ENCODE data around the gene MLPH. TPM values are rescaled to one million over a fixed set of nuclear protein-coding genes. Genes with fewer than 3 reads are reported as not detected.

The MLPH gene
- total and polyA plus RNA-seq, 4 donors, result 2.3 to 10.1 (median 3.9) TPM

DNA sequence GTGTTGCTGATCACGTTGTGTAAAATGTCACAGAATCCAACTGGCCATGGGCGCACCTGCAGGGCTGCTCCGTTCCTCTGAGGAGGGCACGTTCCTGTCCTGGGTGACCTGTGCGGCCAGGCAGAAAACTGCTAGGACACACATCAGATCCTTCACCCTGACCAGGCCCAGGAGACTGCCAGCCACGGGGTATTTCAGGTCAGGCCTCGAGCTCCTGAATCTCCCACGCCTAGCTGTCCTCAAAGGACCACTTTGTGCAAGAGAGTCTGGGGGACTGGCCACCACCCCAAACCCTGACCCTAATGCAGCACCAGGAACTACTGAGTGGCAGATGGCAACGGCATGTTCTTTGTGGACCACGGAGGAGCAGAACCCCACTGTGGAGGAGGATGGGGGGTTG is 90.4 kb downstream of the MLPH start:
- no peak overlapping the region for H3K4me3 ChIP-seq (ENCODE audit: low read length in 2 of 2)
- H3K27me3 ChIP-seq (ENCODE audit: control insufficient read depth in 1 of 2, insufficient read depth in 2 of 2, low read length in 1 of 2), result no peaks in the 10 kb centered on the region
- no peak overlapping the region for H3K27ac ChIP-seq (ENCODE audit: low read depth in 1 of 2, low read length in 2 of 2)
- peak; percentile 39 to 55 for DNase-seq
- no peaks in the 10 kb centered on the region for H3K36me3 ChIP-seq (ENCODE audit: control insufficient read depth in 1 of 2, insufficient read depth in 2 of 2, low read length in 1 of 2)
- ATAC-seq (ENCODE audit: low FRiP score), result no peak
- no peaks in the 10 kb centered on the region for H3K9me3 ChIP-seq (ENCODE audit: control insufficient read depth, low read length)
- H3K4me1 ChIP-seq (ENCODE audit: control insufficient read depth in 1 of 2, insufficient read depth in 2 of 2, low read length in 2 of 2), result no peaks in the 10 kb centered on the region
- 94 to 95% methylated on average over 10 of the region's 10 CpGs for WGBS, 2 donors
- intact Hi-C loops (cut with DNase I), result loop anchor here (5.0 to 10.0 kb wide), 2 partner anchors 423 to 425 kb away; no protein-coding TSS in a partner anchor

- intact Hi-C loops (cut with DNase I), result loop anchor here (5.0 to 10.0 kb wide), 2 partner anchors 423 to 426 kb away; no protein-coding TSS in a partner anchor
- 92 to 96% methylated on average over 26 of the region's 26 CpGs for WGBS, 2 donors
- H3K4me1 ChIP-seq (ENCODE audit: control insufficient read depth in 1 of 2, insufficient read depth in 2 of 2, low read length in 2 of 2), result no peaks in the 10 kb centered on the region
- H3K27me3 ChIP-seq (ENCODE audit: control insufficient read depth in 1 of 2, insufficient read depth in 2 of 2, low read length in 1 of 2), result no peaks in the 10 kb centered on the region
- no peak overlapping the region for H3K4me3 ChIP-seq (ENCODE audit: low read length in 2 of 2)
- no peaks in the 10 kb centered on the region for H3K9me3 ChIP-seq (ENCODE audit: control insufficient read depth, low read length)
- ATAC-seq (ENCODE audit: low FRiP score) (no peak), DNase-seq (peak; percentile 40 to 72)
- no peak overlapping the region for H3K27ac ChIP-seq (ENCODE audit: low read depth in 1 of 2, low read length in 2 of 2)
- H3K36me3 ChIP-seq (ENCODE audit: control insufficient read depth in 1 of 2, insufficient read depth in 2 of 2, low read length in 1 of 2), result no peaks in the 10 kb centered on the region
These were observed 91.2 kb downstream of the MLPH start for GRCh38 chr2:237577956-237578870.

GRCh38 chr2:237581326-237581725 is 94.3 kb downstream of the MLPH start:
- no peaks in the 10 kb centered on the region for H3K27me3 ChIP-seq (ENCODE audit: control insufficient read depth in 1 of 2, insufficient read depth in 2 of 2, low read length in 1 of 2)
- no peak for ATAC-seq (ENCODE audit: low FRiP score)
- DNase-seq, result peak in 1 of 2 donors; percentile 67
- H3K27ac ChIP-seq (ENCODE audit: low read depth in 1 of 2, low read length in 2 of 2), result peak overlapping the region in 1 of 2 donors; percentile 29
- no peaks in the 10 kb centered on the region for H3K36me3 ChIP-seq (ENCODE audit: control insufficient read depth in 1 of 2, insufficient read depth in 2 of 2, low read length in 1 of 2)
- no peak overlapping the region for H3K4me3 ChIP-seq (ENCODE audit: low read length in 2 of 2)
- intact Hi-C loops (cut with DNase I), result loop anchor here (2.0 to 5.0 kb wide), 2 partner anchors 161 to 163 kb away; no protein-coding TSS in a partner anchor
- no peaks in the 10 kb centered on the region for H3K9me3 ChIP-seq (ENCODE audit: control insufficient read depth, low read length)
- 6 to 14% methylated on average over 6 of the region's 6 CpGs for WGBS, 2 donors
- H3K4me1 ChIP-seq (ENCODE audit: control insufficient read depth in 1 of 2, insufficient read depth in 2 of 2, low read length in 2 of 2), result no peaks in the 10 kb centered on the region

GRCh38 chr2:237581751-237582746 is 95.0 kb downstream of the MLPH start:
- ATAC-seq (ENCODE audit: low FRiP score), result peak; percentile 84
- H3K27ac ChIP-seq (ENCODE audit: low read depth in 1 of 2, low read length in 2 of 2), result peak overlapping the region; percentile 34 to 82
- no peaks in the 10 kb centered on the region for H3K9me3 ChIP-seq (ENCODE audit: control insufficient read depth, low read length)
- no peaks in the 10 kb centered on the region for H3K27me3 ChIP-seq (ENCODE audit: control insufficient read depth in 1 of 2, insufficient read depth in 2 of 2, low read length in 1 of 2)
- H3K36me3 ChIP-seq (ENCODE audit: control insufficient read depth in 1 of 2, insufficient read depth in 2 of 2, low read length in 1 of 2), result no peaks in the 10 kb centered on the region
- WGBS, 2 donors, result 9 to 10% methylated on average over 24 to 25 of the region's 25 CpGs
- no peaks in the 10 kb centered on the region for H3K4me1 ChIP-seq (ENCODE audit: control insufficient read depth in 1 of 2, insufficient read depth in 2 of 2, low read length in 2 of 2)
- intact Hi-C loops (cut with DNase I), result loop anchor here (2.0 to 5.0 kb wide), 2 partner anchors 160 to 163 kb away; no protein-coding TSS in a partner anchor
- no peak overlapping the region for H3K4me3 ChIP-seq (ENCODE audit: low read length in 2 of 2)
- DNase-seq, result peak; percentile 72 to 86

DNA sequence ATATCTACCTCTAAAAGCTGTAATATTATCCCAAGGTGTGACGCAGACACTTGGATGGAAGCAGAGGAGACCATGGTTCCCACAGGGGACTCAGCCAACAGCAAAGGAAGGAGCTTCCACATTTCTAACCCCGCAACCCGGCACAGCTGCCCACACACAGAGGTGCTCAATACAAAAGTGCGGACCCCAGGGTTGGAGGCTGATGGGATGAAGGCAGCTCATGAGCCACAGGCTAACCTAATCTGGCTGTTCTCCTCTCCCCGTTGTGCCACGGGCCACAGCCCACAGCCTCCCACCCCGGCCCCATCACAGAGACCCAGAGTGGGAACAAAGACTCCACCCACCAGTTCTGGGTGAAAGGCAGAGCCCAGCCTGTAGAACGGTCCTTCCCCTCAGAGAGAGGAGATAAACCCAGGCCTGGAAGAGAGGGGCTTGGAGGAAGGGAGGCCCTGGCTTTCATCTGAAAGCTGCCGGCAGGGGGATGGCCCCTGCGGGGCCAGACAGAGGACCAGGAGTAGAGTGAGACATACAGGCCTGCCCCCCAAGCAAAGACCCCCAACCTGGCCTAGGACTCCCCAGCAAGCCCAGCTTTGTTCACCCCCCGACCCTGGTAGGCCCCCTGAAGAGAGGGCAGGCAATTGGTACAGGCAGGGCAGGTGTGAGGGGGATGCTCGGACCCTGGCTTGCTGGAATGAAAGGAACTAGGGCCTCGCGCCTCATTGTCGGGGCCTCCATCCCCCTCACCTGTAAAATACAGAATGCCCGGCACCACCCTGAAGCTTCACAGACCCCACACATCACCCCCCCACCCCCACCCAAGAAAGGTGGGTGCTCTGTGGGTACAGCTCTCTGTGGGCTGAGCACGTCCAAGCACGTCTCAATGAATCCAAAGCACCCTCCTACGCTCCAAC is 96.6 kb downstream of the MLPH start:
- H3K27ac ChIP-seq (ENCODE audit: low read depth in 1 of 2, low read length in 2 of 2), result no peak overlapping the region
- ATAC-seq (ENCODE audit: low FRiP score) (no peak), DNase-seq (peak in 1 of 2 donors; percentile 68)
- no peaks in the 10 kb centered on the region for H3K27me3 ChIP-seq (ENCODE audit: control insufficient read depth in 1 of 2, insufficient read depth in 2 of 2, low read length in 1 of 2)
- intact Hi-C loops (cut with DNase I), result loop anchor here in 1 of 2 donors (5.0 kb wide), 1 partner anchor 159 kb away; no protein-coding TSS in a partner anchor
- H3K36me3 ChIP-seq (ENCODE audit: control insufficient read depth in 1 of 2, insufficient read depth in 2 of 2, low read length in 1 of 2), result no peaks in the 10 kb centered on the region
- H3K4me1 ChIP-seq (ENCODE audit: control insufficient read depth in 1 of 2, insufficient read depth in 2 of 2, low read length in 2 of 2), result no peaks in the 10 kb centered on the region
- no peaks in the 10 kb centered on the region for H3K9me3 ChIP-seq (ENCODE audit: control insufficient read depth, low read length)
- H3K4me3 ChIP-seq (ENCODE audit: low read length in 2 of 2), result no peak overlapping the region
- WGBS, 2 donors, result 92 to 93% methylated on average over 19 of the region's 19 CpGs

DNA sequence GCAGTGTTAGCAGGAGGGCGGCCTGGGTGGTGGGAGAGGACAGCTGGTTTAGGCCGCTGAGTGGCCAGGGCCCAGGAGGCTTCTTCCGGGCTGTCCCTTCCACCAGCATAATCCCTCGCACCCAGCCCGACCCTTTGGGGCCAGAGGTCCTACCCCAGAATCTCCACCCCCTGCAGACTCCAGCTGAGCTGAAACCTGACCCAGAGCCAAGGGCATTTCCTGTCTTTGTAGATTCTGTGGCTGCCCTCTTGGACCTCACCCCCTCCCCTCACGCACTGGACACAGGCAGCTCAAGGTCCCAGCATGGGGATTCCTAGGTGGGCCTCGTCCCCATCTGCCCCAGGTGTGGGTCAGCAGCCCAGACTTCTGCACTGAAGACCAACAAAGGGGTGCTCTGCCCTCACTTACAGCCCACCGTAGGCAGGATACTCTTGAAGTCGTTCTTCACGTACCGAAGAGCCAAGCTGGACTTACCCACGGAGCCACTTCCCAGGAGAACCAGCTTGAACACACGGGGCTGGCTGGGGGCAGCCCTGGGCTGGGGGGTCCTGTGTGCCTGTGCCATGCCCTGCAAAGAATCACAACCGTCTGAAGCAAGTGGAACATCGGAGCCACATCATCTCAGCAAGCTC is 98.7 kb downstream of the MLPH start:
- no peak overlapping the region for H3K4me3 ChIP-seq (ENCODE audit: low read length in 2 of 2)
- intact Hi-C loops (cut with DNase I), result no loop called here
- H3K27ac ChIP-seq (ENCODE audit: low read depth in 1 of 2, low read length in 2 of 2), result no peak overlapping the region
- H3K9me3 ChIP-seq (ENCODE audit: control insufficient read depth, low read length), result no peaks in the 10 kb centered on the region
- peaks cover 0 to 4% of the 10 kb centered on the region in 2 donors for H3K4me1 ChIP-seq (ENCODE audit: control insufficient read depth in 1 of 2, insufficient read depth in 2 of 2, low read length in 2 of 2)
- no peaks in the 10 kb centered on the region for H3K27me3 ChIP-seq (ENCODE audit: control insufficient read depth in 1 of 2, insufficient read depth in 2 of 2, low read length in 1 of 2)
- no peaks in the 10 kb centered on the region for H3K36me3 ChIP-seq (ENCODE audit: control insufficient read depth in 1 of 2, insufficient read depth in 2 of 2, low read length in 1 of 2)
- 92% methylated on average over 15 of the region's 15 CpGs for WGBS, 2 donors
- DNase-seq (peak; percentile 37 to 45), ATAC-seq (ENCODE audit: low FRiP score) (no peak)

DNA sequence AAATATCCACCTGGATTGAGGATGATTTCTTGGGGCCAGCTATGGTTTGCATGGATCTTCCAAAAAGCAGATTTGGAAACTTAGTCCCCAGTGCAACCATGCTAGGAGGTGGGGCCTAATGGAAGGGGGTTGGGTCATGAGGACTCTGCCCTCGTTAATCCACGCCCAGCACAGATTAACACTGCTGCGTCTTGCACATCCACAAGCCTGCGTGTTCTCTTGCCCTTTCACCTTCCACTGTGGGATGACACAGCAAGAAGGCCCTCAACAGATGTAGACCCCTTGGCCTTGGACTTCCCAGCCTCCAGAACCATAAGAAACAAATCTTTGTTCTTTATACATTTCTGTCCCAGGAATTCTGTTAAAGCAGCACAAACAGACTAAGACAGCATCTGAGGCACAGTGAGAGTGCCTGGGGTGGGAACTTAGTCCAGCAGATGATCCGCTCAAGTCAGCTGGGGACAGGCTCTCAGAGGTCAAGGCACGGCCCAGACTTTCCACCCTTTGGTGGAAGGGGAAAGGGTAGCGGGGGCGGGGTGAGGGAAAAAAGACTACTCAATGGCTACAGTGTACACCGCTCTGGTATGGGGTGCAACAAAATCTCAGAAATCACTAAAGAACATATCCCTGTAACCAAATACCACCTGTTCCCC is 101.1 kb downstream of the MLPH start:
- H3K27ac ChIP-seq (ENCODE audit: low read depth in 1 of 2, low read length in 2 of 2), result no peak overlapping the region
- no peaks in the 10 kb centered on the region for H3K36me3 ChIP-seq (ENCODE audit: control insufficient read depth in 1 of 2, insufficient read depth in 2 of 2, low read length in 1 of 2)
- DNase-seq (peak; percentile 12 to 61), ATAC-seq (ENCODE audit: low FRiP score) (no peak)
- WGBS, 2 donors, result 96 to 98% methylated on average over 9 of the region's 9 CpGs
- intact Hi-C loops (cut with DNase I), result no loop called here
- no peaks in the 10 kb centered on the region for H3K27me3 ChIP-seq (ENCODE audit: control insufficient read depth in 1 of 2, insufficient read depth in 2 of 2, low read length in 1 of 2)
- H3K4me1 ChIP-seq (ENCODE audit: control insufficient read depth in 1 of 2, insufficient read depth in 2 of 2, low read length in 2 of 2), result peaks cover 0 to 4% of the 10 kb centered on the region in 2 donors
- no peaks in the 10 kb centered on the region for H3K9me3 ChIP-seq (ENCODE audit: control insufficient read depth, low read length)
- H3K4me3 ChIP-seq (ENCODE audit: low read length in 2 of 2), result no peak overlapping the region
